Trophoblast cell (in vitro differentiated cells and primary cell): ENCODE measurements around the gene MYZAP.

Experiments used
- DNase-seq, 2 donors: peaks; one replicate each; pipeline ENCODE4 v3.0.0-alpha.2; 2016
- H2AFZ ChIP-seq: 2 replicates; pipeline ENCODE4 v1.6.1; 2013; ENCODE audit warnings: low read length, moderate library complexity, mild to moderate bottlenecking; ENCODE audit not compliant: insufficient read depth, poor library complexity
- H2AK5ac ChIP-seq: 2 replicates; pipeline ENCODE4 v1.6.1; 2013; ENCODE audit warnings: mild to moderate bottlenecking, low read length
- H2BK120ac ChIP-seq: 2 replicates; pipeline ENCODE4 v1.6.1; 2013; ENCODE audit warnings: low read length, mild to moderate bottlenecking, moderate library complexity; ENCODE audit not compliant: insufficient read depth, poor library complexity
- H2BK12ac ChIP-seq: 2 replicates; pipeline ENCODE4 v1.6.1; 2013; ENCODE audit warnings: mild to moderate bottlenecking, low read length, moderate library complexity
- H2BK5ac ChIP-seq: 2 replicates; pipeline ENCODE4 v1.6.1; 2013; ENCODE audit warnings: low read length, low read depth, moderate library complexity, mild to moderate bottlenecking; ENCODE audit not compliant: poor library complexity
- H3K14ac ChIP-seq: 2 replicates; pipeline ENCODE4 v1.6.1; 2013; ENCODE audit warnings: mild to moderate bottlenecking, low read length
- H3K18ac ChIP-seq: 2 replicates; pipeline ENCODE4 v1.6.1; 2013; ENCODE audit warnings: mild to moderate bottlenecking, low read length
- H3K23ac ChIP-seq: 2 replicates; pipeline ENCODE4 v1.6.1; 2013; ENCODE audit warnings: low read length
- H3K27ac ChIP-seq: 2 replicates; pipeline ENCODE4 v1.5.1; 2013; ENCODE audit warnings: low read depth, mild to moderate bottlenecking, inconsistent platforms, low read length, moderate library complexity
- H3K27me3 ChIP-seq: 2 replicates; pipeline ENCODE4 v1.6.1; 2013; ENCODE audit warnings: inconsistent platforms, mild to moderate bottlenecking, low read length, moderate library complexity; ENCODE audit not compliant: insufficient read depth
- H3K36me3 ChIP-seq, 2 experiments: 1 replicate in 1 of 2; 2 replicates in 1 of 2; pipeline ENCODE4 v1.6.1; 2013; ENCODE audit warnings: low read length in 2 of 2, mild to moderate bottlenecking in 2 of 2, moderate library complexity in 1 of 2; ENCODE audit not compliant: insufficient read depth in 2 of 2, control insufficient read depth in 1 of 2
- H3K4ac ChIP-seq: 2 replicates; pipeline ENCODE4 v1.6.1; 2013; ENCODE audit warnings: low read depth, mild to moderate bottlenecking, low read length, moderate library complexity
- H3K4me1 ChIP-seq, 2 experiments: 1 replicate in 1 of 2; 2 replicates in 1 of 2; pipeline ENCODE4 v1.6.1; 2013; ENCODE audit warnings: low read length in 2 of 2, mild to moderate bottlenecking in 2 of 2, moderate library complexity in 1 of 2; ENCODE audit not compliant: insufficient read depth in 2 of 2, control insufficient read depth in 1 of 2
- H3K4me2 ChIP-seq: 2 replicates; pipeline ENCODE4 v1.6.1; 2013; ENCODE audit warnings: inconsistent platforms, mild to moderate bottlenecking, low read length, moderate library complexity
- H3K4me3 ChIP-seq: 2 replicates; pipeline ENCODE4 v1.5.1; 2013; ENCODE audit warnings: mild to moderate bottlenecking, low read depth, low read length, inconsistent platforms
- H3K79me1 ChIP-seq: one replicate; pipeline ENCODE4 v1.6.1; 2013; ENCODE audit warnings: low read length
- H3K79me2 ChIP-seq: 2 replicates; pipeline ENCODE4 v1.6.1; 2013; ENCODE audit warnings: low read length, mild to moderate bottlenecking; ENCODE audit not compliant: control insufficient read depth, insufficient read depth, poor library complexity
- H3K9ac ChIP-seq: 2 replicates; pipeline ENCODE4 v1.6.1; 2013; ENCODE audit warnings: mild to moderate bottlenecking, low read length
- H3K9me3 ChIP-seq: 2 replicates; pipeline ENCODE4 v1.6.1; 2013; ENCODE audit warnings: low read depth, mild to moderate bottlenecking, control low read depth, inconsistent platforms, low read length; ENCODE audit not compliant: insufficient read depth
- H4K12ac ChIP-seq: 2 replicates; pipeline ENCODE4 v1.6.1; 2013; ENCODE audit warnings: low read depth, mild to moderate bottlenecking, low read length, moderate library complexity
- H4K8ac ChIP-seq: 2 replicates; pipeline ENCODE4 v1.6.1; 2013; ENCODE audit warnings: low read depth, mild to moderate bottlenecking, low read length, moderate library complexity
- H4K91ac ChIP-seq: one replicate; pipeline ENCODE4 v1.6.1; 2013; ENCODE audit warnings: low read depth, mild to moderate bottlenecking, low read length, moderate library complexity
- WGBS: extraction: QIAGEN DNeasy Blood & Tissue Kit; methylation state at CpG from one replicate; pipeline ENCODE4 v1.1.7; 2013; ENCODE audit warnings: missing lambda C conversion rate; ENCODE audit not compliant: insufficient read length, insufficient coverage; ENCODE audit errors: extremely low coverage; 5-methylcytosine and 5-hydroxymethylcytosine counted together

The MYZAP gene

GRCh38 chr15:57698243-57698642 is 106.5 kb downstream of the MYZAP start:
- no peak overlapping the region for H2BK120ac ChIP-seq
- H4K91ac ChIP-seq: no peak overlapping the region
- no peak overlapping the region for H2BK5ac ChIP-seq
- H3K4ac ChIP-seq: no peak overlapping the region
- no peak overlapping the region for H3K14ac ChIP-seq
- H2BK12ac ChIP-seq: no peak overlapping the region
- H3K18ac ChIP-seq: no peak overlapping the region
- H2AK5ac ChIP-seq: no peak overlapping the region
- H3K36me3 ChIP-seq: peaks cover 0 to 2% of the 10 kb centered on the region in 2 experiments
- H2AFZ ChIP-seq: no peak overlapping the region
- no peak overlapping the region for H3K4me3 ChIP-seq
- no peak overlapping the region for H4K8ac ChIP-seq
- no peak overlapping the region for H3K23ac ChIP-seq
- H3K79me1 ChIP-seq: no peaks in the 10 kb centered on the region
- no peak for DNase-seq
- no peaks in the 10 kb centered on the region for H3K79me2 ChIP-seq
- no peaks in the 10 kb centered on the region for H3K27me3 ChIP-seq
- no peaks in the 10 kb centered on the region for H3K4me1 ChIP-seq
- H3K9ac ChIP-seq: no peak overlapping the region
- no peaks in the 10 kb centered on the region for H3K9me3 ChIP-seq
- H3K27ac ChIP-seq: no peak overlapping the region
- no peak overlapping the region for H3K4me2 ChIP-seq
- H4K12ac ChIP-seq: no peak overlapping the region

GRCh38 chr15:57698991-57699390 is 107.3 kb downstream of the MYZAP start:
- Histone ChIP-seq H3K14ac (no peak overlapping the region), H3K27ac (no peak overlapping the region), H3K4me3 (no peak overlapping the region), H2BK12ac (no peak overlapping the region), H4K12ac (no peak overlapping the region), H3K4me2 (no peak overlapping the region), H3K27me3 (no peaks in the 10 kb centered on the region), H3K18ac (no peak overlapping the region), H3K9me3 (no peaks in the 10 kb centered on the region), H4K8ac (no peak overlapping the region), H3K4ac (no peak overlapping the region), H3K79me1 (no peaks in the 10 kb centered on the region), H3K4me1 (no peaks in the 10 kb centered on the region), H3K79me2 (no peaks in the 10 kb centered on the region), H3K9ac (no peak overlapping the region), H2AK5ac (no peak overlapping the region), H3K36me3 (peaks cover 0 to 2% of the 10 kb centered on the region in 2 experiments), H2BK5ac (no peak overlapping the region), H2BK120ac (no peak overlapping the region), H4K91ac (no peak overlapping the region), H3K23ac (no peak overlapping the region), H2AFZ (no peak overlapping the region)
- peak in 1 of 2 donors; percentile 81 for DNase-seq
- WGBS: no CpG with 5 or more reads among the region's 4 CpGs

GRCh38 chr15:57703387-57703786 is 111.7 kb downstream of the MYZAP start:
- no CpG with 5 or more reads among the region's 2 CpGs for WGBS
- H2AK5ac ChIP-seq: no peak overlapping the region
- no peak overlapping the region for H3K4ac ChIP-seq
- no peak overlapping the region for H3K4me2 ChIP-seq
- H3K4me1 ChIP-seq: peaks cover 0 to 2% of the 10 kb centered on the region in 2 experiments
- H3K36me3 ChIP-seq: no peaks in the 10 kb centered on the region
- no peaks in the 10 kb centered on the region for H3K27me3 ChIP-seq
- DNase-seq: no peak
- no peak overlapping the region for H3K4me3 ChIP-seq
- no peak overlapping the region for H3K27ac ChIP-seq
- no peak overlapping the region for H2BK120ac ChIP-seq
- no peak overlapping the region for H2BK12ac ChIP-seq
- H3K9ac ChIP-seq: no peak overlapping the region
- H2BK5ac ChIP-seq: no peak overlapping the region
- H3K23ac ChIP-seq: no peak overlapping the region
- no peak overlapping the region for H2AFZ ChIP-seq
- peaks cover 9% of the 10 kb centered on the region for H3K79me1 ChIP-seq
- no peak overlapping the region for H4K8ac ChIP-seq
- peaks cover 5% of the 10 kb centered on the region for H3K79me2 ChIP-seq
- H4K12ac ChIP-seq: no peak overlapping the region
- no peak overlapping the region for H3K18ac ChIP-seq
- H3K9me3 ChIP-seq: peaks cover 4% of the 10 kb centered on the region
- H4K91ac ChIP-seq: no peak overlapping the region
- H3K14ac ChIP-seq: no peak overlapping the region

- Histone ChIP-seq H2BK5ac (no peak overlapping the region), H3K4me3 (no peak overlapping the region)
- no CpG with 5 or more reads among the region's 3 CpGs for WGBS
Observed at GRCh38 chr15:57704441-57704840, 112.7 kb downstream of the MYZAP start.

More at GRCh38 chr15:57704441-57704840, 112.7 kb downstream of the MYZAP start:
- peaks cover 9% of the 10 kb centered on the region for H3K79me1 ChIP-seq
- no peak overlapping the region for H2AK5ac ChIP-seq
- H3K4ac ChIP-seq: no peak overlapping the region
- H3K4me2 ChIP-seq: no peak overlapping the region
- H3K23ac ChIP-seq: no peak overlapping the region
- no peaks in the 10 kb centered on the region for H3K27me3 ChIP-seq
- H2BK12ac ChIP-seq: peak overlapping the region; percentile 24
- peaks cover 0 to 6% of the 10 kb centered on the region in 2 experiments for H3K36me3 ChIP-seq
- peaks cover 0 to 2% of the 10 kb centered on the region in 2 experiments for H3K4me1 ChIP-seq
- H2AFZ ChIP-seq: no peak overlapping the region
- H3K14ac ChIP-seq: no peak overlapping the region
- H4K8ac ChIP-seq: no peak overlapping the region
- H4K91ac ChIP-seq: no peak overlapping the region
- DNase-seq: no peak
- no peak overlapping the region for H3K27ac ChIP-seq
- H3K79me2 ChIP-seq: peaks cover 5% of the 10 kb centered on the region
- no peak overlapping the region for H4K12ac ChIP-seq
- H2BK120ac ChIP-seq: no peak overlapping the region
- H3K9ac ChIP-seq: no peak overlapping the region
- H3K18ac ChIP-seq: no peak overlapping the region
- peaks cover 4% of the 10 kb centered on the region for H3K9me3 ChIP-seq
